ENCODE data around the gene RPN2. TPM values are rescaled to one million over a fixed set of nuclear protein-coding genes. Genes with fewer than 3 reads are reported as not detected.

Gene RPN2
- total RNA-seq, 6 experiments from 2014 or later, result 261 to 304 (median 270) TPM

DNA sequence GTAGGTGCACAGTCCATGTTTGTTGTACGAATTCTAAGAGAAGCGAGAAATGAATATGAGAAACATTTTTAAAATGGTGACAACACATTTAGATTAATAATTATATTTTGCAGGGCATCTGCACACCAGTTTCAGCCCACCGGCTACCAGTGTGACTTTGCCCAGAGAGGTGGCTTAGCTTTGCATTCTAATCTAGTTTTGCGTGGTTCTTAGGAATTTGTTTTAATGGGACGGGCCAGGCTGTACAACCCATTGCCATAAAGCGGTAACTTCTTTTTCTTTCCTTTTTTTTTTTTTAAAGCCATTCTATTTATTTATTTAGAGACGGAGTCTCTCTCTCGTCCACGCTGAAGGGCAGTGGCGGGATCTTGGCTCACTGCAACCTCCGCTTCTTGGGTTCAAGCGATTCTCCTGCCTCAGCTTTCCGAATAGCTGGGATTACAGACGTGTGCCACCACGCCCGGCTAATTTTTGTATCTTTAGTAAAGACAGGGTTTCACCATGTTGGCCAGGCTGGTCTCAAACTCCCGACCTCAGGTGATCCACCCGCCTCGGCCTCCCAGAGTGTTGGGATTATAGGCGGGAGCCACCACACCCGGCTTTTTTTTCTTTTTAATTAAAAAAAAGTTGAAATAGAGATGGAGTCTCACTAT, 111.2 kb downstream of the RPN2 start:
- TF ChIP-seq, protein P1, sequence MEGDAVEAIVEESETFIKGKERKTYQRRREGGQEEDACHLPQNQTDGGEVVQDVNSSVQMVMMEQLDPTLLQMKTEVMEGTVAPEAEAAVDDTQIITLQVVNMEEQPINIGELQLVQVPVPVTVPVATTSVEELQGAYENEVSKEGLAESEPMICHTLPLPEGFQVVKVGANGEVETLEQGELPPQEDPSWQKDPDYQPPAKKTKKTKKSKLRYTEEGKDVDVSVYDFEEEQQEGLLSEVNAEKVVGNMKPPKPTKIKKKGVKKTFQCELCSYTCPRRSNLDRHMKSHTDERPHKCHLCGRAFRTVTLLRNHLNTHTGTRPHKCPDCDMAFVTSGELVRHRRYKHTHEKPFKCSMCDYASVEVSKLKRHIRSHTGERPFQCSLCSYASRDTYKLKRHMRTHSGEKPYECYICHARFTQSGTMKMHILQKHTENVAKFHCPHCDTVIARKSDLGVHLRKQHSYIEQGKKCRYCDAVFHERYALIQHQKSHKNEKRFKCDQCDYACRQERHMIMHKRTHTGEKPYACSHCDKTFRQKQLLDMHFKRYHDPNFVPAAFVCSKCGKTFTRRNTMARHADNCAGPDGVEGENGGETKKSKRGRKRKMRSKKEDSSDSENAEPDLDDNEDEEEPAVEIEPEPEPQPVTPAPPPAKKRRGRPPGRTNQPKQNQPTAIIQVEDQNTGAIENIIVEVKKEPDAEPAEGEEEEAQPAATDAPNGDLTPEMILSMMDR (IDR thresholded peaks at IDR 0.05), result no peak
- Mint-ChIP-seq H3K27me3 (ENCODE audit: insufficient read depth) (peaks cover 7% of the 10 kb centered on the region), H3K27ac (peak overlapping the region; percentile 98)

More for the DNA sequence above, 111.2 kb downstream of the RPN2 start:
- Mint-ChIP-seq H3K4me1 (ENCODE audit: low read depth) (peaks cover 46% of the 10 kb centered on the region), H3K4me3 (peak overlapping the region; percentile 89), H3K9me3 (no peaks in the 10 kb centered on the region), H3K36me3 (ENCODE audit: low read depth) (peaks cover 30% of the 10 kb centered on the region)
- no peak for DNase-seq

Other genes starting within 250 kb of the RPN2 start
- 10 to 100 TPM; 19.4 to 31.3 (median 23.8) TPM for gene SAMHD1, start 227.6 kb upstream of the RPN2 start, total RNA-seq (2021; fragmentation: NEBNext Ultra II Directional; extraction: Animal tissue kit (Norgen Biotek cat#: 25700))
- gene RBL1, start 83.3 kb upstream of the RPN2 start, total RNA-seq (2021; fragmentation: NEBNext Ultra II Directional; extraction: Animal tissue kit (Norgen Biotek cat#: 25700)), result 10 to 100 TPM in 5 of 6 experiments, 1 to 10 TPM in 1; 6.6 to 13.3 (median 12.9) TPM
- 1 to 10 TPM; 1.3 to 1.9 (median 1.6) TPM for gene MROH8, start 218 bp downstream of the RPN2 start, total RNA-seq (2021; fragmentation: NEBNext Ultra II Directional; extraction: Animal tissue kit (Norgen Biotek cat#: 25700))
- gene GHRH, start 82.5 kb downstream of the RPN2 start, total RNA-seq (2021; fragmentation: NEBNext Ultra II Directional; extraction: Animal tissue kit (Norgen Biotek cat#: 25700)), result not detected
- 10 to 100 TPM; 56.5 to 74.0 (median 67.5) TPM for gene MANBAL, start 110.3 kb downstream of the RPN2 start, total RNA-seq (2021; fragmentation: NEBNext Ultra II Directional; extraction: Animal tissue kit (Norgen Biotek cat#: 25700))
- 10 to 100 TPM; 22.0 to 35.6 (median 24.6) TPM for gene SRC, start 166.8 kb downstream of the RPN2 start, total RNA-seq (2021; fragmentation: NEBNext Ultra II Directional; extraction: Animal tissue kit (Norgen Biotek cat#: 25700))